ENCODE measurements around the gene FAM81A.
"Not testable (repeated sequence)": the region's sequence is repeated elsewhere in the genome, so short reads cannot be mapped to it uniquely, and the experiment has no call there.

The FAM81A gene

GRCh38 chr15:59428898-59429297, 9.1 kb upstream of the FAM81A start:
- not testable (repeated sequence) for DNase-seq

GRCh38 chr15:59432389-59432788, 5.6 kb upstream of the FAM81A start:
- no peak for DNase-seq

- no peak for DNase-seq
Observed at GRCh38 chr15:59434481-59434880, 3.5 kb upstream of the FAM81A start.

GRCh38 chr15:59436774-59437141, 1.2 kb upstream of the FAM81A start:
- DNase-seq = no peak

- no peak for DNase-seq
Observed at GRCh38 chr15:59437142-59437816, 707 bp upstream of the FAM81A start.

GRCh38 chr15:59438625-59439290, 772 bp downstream of the FAM81A start:
- no peak for DNase-seq

- no peak for DNase-seq
Observed at GRCh38 chr15:59439576-59439975, 1.6 kb downstream of the FAM81A start.

GRCh38 chr15:59443341-59444072, 5.5 kb downstream of the FAM81A start:
- no peak for DNase-seq

- DNase-seq = no peak
Observed at GRCh38 chr15:59444081-59444835, 6.3 kb downstream of the FAM81A start.

GRCh38 chr15:59444980-59445545, 7.1 kb downstream of the FAM81A start:
- DNase-seq = no peak

- DNase-seq = no peak
Observed at GRCh38 chr15:59446232-59446957, 8.4 kb downstream of the FAM81A start.

GRCh38 chr15:59447367-59447766, 9.4 kb downstream of the FAM81A start:
- DNase-seq = no peak

- DNase-seq = no peak
Observed at GRCh38 chr15:59448871-59449270, 10.9 kb downstream of the FAM81A start.

GRCh38 chr15:59453474-59454215, 15.7 kb downstream of the FAM81A start:
- DNase-seq = no peak

- DNase-seq = no peak
Observed at GRCh38 chr15:59456114-59456513, 18.1 kb downstream of the FAM81A start.

- DNase-seq = no peak
Observed at GRCh38 chr15:59457103-59457502, 19.1 kb downstream of the FAM81A start.

- DNase-seq = no peak
Observed at GRCh38 chr15:59461521-59461920, 23.5 kb downstream of the FAM81A start.

- DNase-seq = no peak
Observed at GRCh38 chr15:59473226-59473625, 35.2 kb downstream of the FAM81A start.

- DNase-seq = not testable (repeated sequence)
Observed at GRCh38 chr15:59475161-59475560, 37.2 kb downstream of the FAM81A start.

- DNase-seq = no peak
Observed at GRCh38 chr15:59484399-59484798, 46.4 kb downstream of the FAM81A start.

- DNase-seq = no peak
Observed at GRCh38 chr15:59485036-59485435, 47.0 kb downstream of the FAM81A start.
